KMS-11 (cell line): ENCODE results near the gene UBQLN1.

Source experiments
- H2AFZ ChIP-seq: fragments of 200-600 bp; sonication (generic); 2 replicates; pipeline ENCODE4 v1.6.1; 2016; ENCODE audit warnings: antibody characterized with exemption, mixed run types, low read depth
- H3K27ac ChIP-seq: fragments of 200-600 bp; sonication (generic); 2 replicates; pipeline ENCODE4 v1.6.1; 2016; ENCODE audit warnings: mild to moderate bottlenecking, mixed run types
- H3K27me3 ChIP-seq: fragments of 200-600 bp; sonication (generic); 2 replicates; pipeline ENCODE4 v1.6.1; 2017; ENCODE audit warnings: mild to moderate bottlenecking, low read depth, mixed run types, moderate library complexity; ENCODE audit not compliant: insufficient read depth
- H3K36me3 ChIP-seq: fragments of 200-600 bp; sonication (generic); 2 replicates; pipeline ENCODE4 v1.6.1; 2017; ENCODE audit warnings: mild to moderate bottlenecking, mixed run types; ENCODE audit not compliant: insufficient read depth
- H3K4me1 ChIP-seq: fragments of 200-600 bp; sonication (generic); 2 replicates; pipeline ENCODE4 v1.6.1; 2016; ENCODE audit warnings: mild to moderate bottlenecking, low read depth, mixed run types; ENCODE audit not compliant: poor library complexity, severe bottlenecking
- H3K4me2 ChIP-seq: fragments of 200-600 bp; sonication (generic); 2 replicates; pipeline ENCODE4 v1.7.0; 2016; ENCODE audit warnings: mild to moderate bottlenecking, mixed run types
- H3K4me3 ChIP-seq: fragments of 200-600 bp; sonication (generic); IDR thresholded peaks from 2 replicates; pipeline ENCODE4 v1.6.1; 2017; ENCODE audit warnings: low read depth, low read length, mixed read lengths; ENCODE audit not compliant: insufficient read depth
- H3K79me2 ChIP-seq: fragments of 200-600 bp; sonication (generic); 2 replicates; pipeline ENCODE4 v1.6.1; 2016; ENCODE audit warnings: low read depth, mixed run types; ENCODE audit not compliant: insufficient read depth
- H3K9ac ChIP-seq: fragments of 200-600 bp; sonication (generic); 2 replicates; pipeline ENCODE4 v1.6.1; 2016; ENCODE audit warnings: mild to moderate bottlenecking, mixed run types
- H4K20me1 ChIP-seq: fragments of 200-600 bp; sonication (generic); 2 replicates; pipeline ENCODE4 v1.6.1; 2016; ENCODE audit warnings: mild to moderate bottlenecking, mixed run types; ENCODE audit not compliant: insufficient read depth
- TF ChIP-seq, protein P1 (sequence below): fragments of 200-600 bp; sonication (generic); conservative IDR thresholded peaks from 2 replicates; pipeline ENCODE4 v1.6.1; 2017; ENCODE audit warnings: low read depth, mild to moderate bottlenecking, antibody characterized with exemption, low read length, moderate library complexity, mixed read lengths

UBQLN1 gene

GRCh38 chr9:83671451-83671850 lies 36.3 kb downstream of the UBQLN1 start:
- H3K27ac ChIP-seq, result no peak overlapping the region
- no peaks in the 10 kb centered on the region for H3K27me3 ChIP-seq
- no peak overlapping the region for H3K9ac ChIP-seq
- no peaks in the 10 kb centered on the region for H4K20me1 ChIP-seq
- no peak overlapping the region for H3K4me3 ChIP-seq
- TF ChIP-seq, protein P1, sequence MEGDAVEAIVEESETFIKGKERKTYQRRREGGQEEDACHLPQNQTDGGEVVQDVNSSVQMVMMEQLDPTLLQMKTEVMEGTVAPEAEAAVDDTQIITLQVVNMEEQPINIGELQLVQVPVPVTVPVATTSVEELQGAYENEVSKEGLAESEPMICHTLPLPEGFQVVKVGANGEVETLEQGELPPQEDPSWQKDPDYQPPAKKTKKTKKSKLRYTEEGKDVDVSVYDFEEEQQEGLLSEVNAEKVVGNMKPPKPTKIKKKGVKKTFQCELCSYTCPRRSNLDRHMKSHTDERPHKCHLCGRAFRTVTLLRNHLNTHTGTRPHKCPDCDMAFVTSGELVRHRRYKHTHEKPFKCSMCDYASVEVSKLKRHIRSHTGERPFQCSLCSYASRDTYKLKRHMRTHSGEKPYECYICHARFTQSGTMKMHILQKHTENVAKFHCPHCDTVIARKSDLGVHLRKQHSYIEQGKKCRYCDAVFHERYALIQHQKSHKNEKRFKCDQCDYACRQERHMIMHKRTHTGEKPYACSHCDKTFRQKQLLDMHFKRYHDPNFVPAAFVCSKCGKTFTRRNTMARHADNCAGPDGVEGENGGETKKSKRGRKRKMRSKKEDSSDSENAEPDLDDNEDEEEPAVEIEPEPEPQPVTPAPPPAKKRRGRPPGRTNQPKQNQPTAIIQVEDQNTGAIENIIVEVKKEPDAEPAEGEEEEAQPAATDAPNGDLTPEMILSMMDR, result no peak
- H3K79me2 ChIP-seq, result peaks cover 19% of the 10 kb centered on the region; the same call in 1 of the 2 replicates
- H3K4me1 ChIP-seq, result no peaks in the 10 kb centered on the region
- no peak overlapping the region for H3K4me2 ChIP-seq
- H3K36me3 ChIP-seq, result no peaks in the 10 kb centered on the region; the same call in 1 of the 2 replicates
- no peak overlapping the region for H2AFZ ChIP-seq

DNA sequence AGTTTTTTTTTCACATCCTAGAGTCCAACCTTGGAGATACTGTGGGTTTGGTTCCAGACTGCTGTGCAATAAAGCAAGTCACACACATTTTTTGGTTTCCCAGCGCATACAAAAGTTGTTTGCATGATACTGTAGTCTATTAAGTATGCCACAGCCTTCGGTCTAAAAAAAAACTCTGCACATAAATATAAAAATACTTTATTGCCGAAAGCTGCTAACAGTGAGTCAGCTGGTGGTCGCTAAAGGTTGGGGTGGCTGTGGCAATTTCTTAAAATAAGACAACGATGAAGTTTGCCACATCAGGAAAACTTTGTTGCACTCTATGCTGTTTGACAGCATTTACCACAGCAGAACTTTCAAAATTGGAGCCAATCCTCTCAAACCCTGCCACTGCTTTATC lies 37.4 kb downstream of the UBQLN1 start:
- no peaks in the 10 kb centered on the region for H4K20me1 ChIP-seq
- no peak overlapping the region for H3K4me3 ChIP-seq
- no peak overlapping the region for H2AFZ ChIP-seq
- H3K27me3 ChIP-seq, result no peaks in the 10 kb centered on the region
- no peaks in the 10 kb centered on the region for H3K4me1 ChIP-seq
- H3K27ac ChIP-seq, result no peak overlapping the region
- H3K36me3 ChIP-seq, result no peaks in the 10 kb centered on the region; the same call in 1 of the 2 replicates
- no peak overlapping the region for H3K9ac ChIP-seq
- H3K79me2 ChIP-seq, result peaks cover 13% of the 10 kb centered on the region; the same call in 1 of the 2 replicates
- TF ChIP-seq, protein P1, result no peak
- no peak overlapping the region for H3K4me2 ChIP-seq

GRCh38 chr9:83669067-83669466 lies 38.7 kb downstream of the UBQLN1 start:
- Histone ChIP-seq H3K9ac (no peak overlapping the region), H4K20me1 (no peaks in the 10 kb centered on the region), H3K4me2 (no peak overlapping the region), H3K4me3 (no peak overlapping the region), H3K27me3 (no peaks in the 10 kb centered on the region), H3K36me3 (peaks cover 5% of the 10 kb centered on the region; the same call in 1 of the 2 replicates), H3K79me2 (peaks cover 11% of the 10 kb centered on the region; the same call in 1 of the 2 replicates), H2AFZ (no peak overlapping the region), H3K4me1 (no peaks in the 10 kb centered on the region), H3K27ac (no peak overlapping the region)
- TF ChIP-seq, protein P1, result no peak

- TF ChIP-seq, protein P1, result no peak
- H3K79me2 ChIP-seq, result peaks cover 11% of the 10 kb centered on the region; the same call in 1 of the 2 replicates
- H3K27me3 ChIP-seq, result no peaks in the 10 kb centered on the region
- no peaks in the 10 kb centered on the region for H4K20me1 ChIP-seq
- H3K36me3 ChIP-seq, result peaks cover 22% of the 10 kb centered on the region; the same call in 1 of the 2 replicates
- no peaks in the 10 kb centered on the region for H3K4me1 ChIP-seq
- no peak overlapping the region for H3K9ac ChIP-seq
- H2AFZ ChIP-seq, result no peak overlapping the region
- no peak overlapping the region for H3K4me3 ChIP-seq
- H3K4me2 ChIP-seq, result no peak overlapping the region
- no peak overlapping the region for H3K27ac ChIP-seq
Observed at GRCh38 chr9:83665580-83666200, 42.1 kb downstream of the UBQLN1 start.
